ENCODE data around the gene LRCH3.

LRCH3 gene

GRCh38 chr3:197830308-197830966, 39.4 kb downstream of the LRCH3 start:
- H3K9me3 ChIP-seq (ENCODE audit: severe bottlenecking) = no peaks in the 10 kb centered on the region
- ATAC-seq (ENCODE audit: low read depth) (no peak), DNase-seq (ENCODE audit: low spot score) (no peak)
- no peak overlapping the region for H3K4me3 ChIP-seq (ENCODE audit: severe bottlenecking)
- no peaks in the 10 kb centered on the region for H3K27me3 ChIP-seq (ENCODE audit: insufficient read depth, poor library complexity, severe bottlenecking)
- TF ChIP-seq CTCF (IDR thresholded peaks at IDR 0.05; ENCODE audit: poor library complexity, severe bottlenecking) = no peak
- no peak overlapping the region for H3K27ac ChIP-seq (ENCODE audit: poor library complexity, severe bottlenecking)
- H3K36me3 ChIP-seq (ENCODE audit: low read depth) = peaks cover 89% of the 10 kb centered on the region
- no peaks in the 10 kb centered on the region for H3K4me1 ChIP-seq (ENCODE audit: insufficient read depth, poor library complexity, severe bottlenecking)

GRCh38 chr3:197830967-197831313, 39.9 kb downstream of the LRCH3 start:
- no peak for DNase-seq (ENCODE audit: low spot score)
- H3K36me3 ChIP-seq (ENCODE audit: low read depth) = peaks cover 91% of the 10 kb centered on the region

GRCh38 chr3:197833930-197834715, 43.1 kb downstream of the LRCH3 start:
- no peak for TF ChIP-seq CTCF (IDR thresholded peaks at IDR 0.05; ENCODE audit: poor library complexity, severe bottlenecking)
- peaks cover 92% of the 10 kb centered on the region for H3K36me3 ChIP-seq (ENCODE audit: low read depth)
- no peaks in the 10 kb centered on the region for H3K9me3 ChIP-seq (ENCODE audit: severe bottlenecking)
- no peak for DNase-seq (ENCODE audit: low spot score)
- H3K4me3 ChIP-seq (ENCODE audit: severe bottlenecking) = no peak overlapping the region
- ATAC-seq (ENCODE audit: low read depth) = no peak
- H3K27me3 ChIP-seq (ENCODE audit: insufficient read depth, poor library complexity, severe bottlenecking) = no peaks in the 10 kb centered on the region
- no peak overlapping the region for H3K27ac ChIP-seq (ENCODE audit: poor library complexity, severe bottlenecking)
- H3K4me1 ChIP-seq (ENCODE audit: insufficient read depth, poor library complexity, severe bottlenecking) = no peaks in the 10 kb centered on the region

More at GRCh38 chr3:197830967-197831313, 39.9 kb downstream of the LRCH3 start:
- Histone ChIP-seq H3K4me1 (ENCODE audit: insufficient read depth, poor library complexity, severe bottlenecking) (no peaks in the 10 kb centered on the region), H3K9me3 (ENCODE audit: severe bottlenecking) (no peaks in the 10 kb centered on the region), H3K27ac (ENCODE audit: poor library complexity, severe bottlenecking) (no peak overlapping the region), H3K4me3 (ENCODE audit: severe bottlenecking) (no peak overlapping the region), H3K27me3 (ENCODE audit: insufficient read depth, poor library complexity, severe bottlenecking) (no peaks in the 10 kb centered on the region)
- TF ChIP-seq CTCF (IDR thresholded peaks at IDR 0.05; ENCODE audit: poor library complexity, severe bottlenecking) = no peak
- no peak for ATAC-seq (ENCODE audit: low read depth)

- Histone ChIP-seq H3K9me3 (ENCODE audit: severe bottlenecking) (no peaks in the 10 kb centered on the region), H3K4me1 (ENCODE audit: insufficient read depth, poor library complexity, severe bottlenecking) (no peaks in the 10 kb centered on the region), H3K27me3 (ENCODE audit: insufficient read depth, poor library complexity, severe bottlenecking) (no peaks in the 10 kb centered on the region), H3K27ac (ENCODE audit: poor library complexity, severe bottlenecking) (no peak overlapping the region), H3K4me3 (ENCODE audit: severe bottlenecking) (no peak overlapping the region), H3K36me3 (ENCODE audit: low read depth) (peaks cover 91% of the 10 kb centered on the region)
- DNase-seq (ENCODE audit: low spot score) (no peak), ATAC-seq (ENCODE audit: low read depth) (no peak)
- no peak for TF ChIP-seq CTCF (IDR thresholded peaks at IDR 0.05; ENCODE audit: poor library complexity, severe bottlenecking)
Measured at GRCh38 chr3:197835509-197835908, 44.5 kb downstream of the LRCH3 start.

- Histone ChIP-seq H3K27me3 (ENCODE audit: insufficient read depth, poor library complexity, severe bottlenecking) (no peaks in the 10 kb centered on the region), H3K4me3 (ENCODE audit: severe bottlenecking) (no peak overlapping the region), H3K27ac (ENCODE audit: poor library complexity, severe bottlenecking) (no peak overlapping the region), H3K9me3 (ENCODE audit: severe bottlenecking) (no peaks in the 10 kb centered on the region), H3K4me1 (ENCODE audit: insufficient read depth, poor library complexity, severe bottlenecking) (no peaks in the 10 kb centered on the region), H3K36me3 (ENCODE audit: low read depth) (peaks cover 90% of the 10 kb centered on the region)
- DNase-seq (ENCODE audit: low spot score) (no peak), ATAC-seq (ENCODE audit: low read depth) (no peak)
- TF ChIP-seq CTCF (IDR thresholded peaks at IDR 0.05; ENCODE audit: poor library complexity, severe bottlenecking) = no peak
Measured at GRCh38 chr3:197836244-197836643, 45.2 kb downstream of the LRCH3 start.
